Coronary artery (tissue), 2 donors: ENCODE data around the gene KIF23.

ENCODE experiments used
- DNase-seq: peaks from one replicate; pipeline ENCODE4 v3.0.0-alpha.2; 2017; ENCODE audit warnings: low spot score
- H3K27ac ChIP-seq, 2 donors: fragments of 200-600 bp; sonication (generic); one replicate each; pipeline ENCODE4 v1.5.1; 2016 to 2019
- H3K4me3 ChIP-seq: fragments of 200-600 bp; sonication (generic); 2 replicates; pipeline ENCODE4 v1.5.1; 2016; ENCODE audit warnings: mild to moderate bottlenecking, moderate library complexity
- CTCF ChIP-seq: fragments of 200-600 bp; sonication (generic); IDR thresholded peaks from one replicate; pipeline ENCODE4 v1.5.1; 2019; ENCODE audit warnings: antibody characterized with exemption

The KIF23 gene

DNA sequence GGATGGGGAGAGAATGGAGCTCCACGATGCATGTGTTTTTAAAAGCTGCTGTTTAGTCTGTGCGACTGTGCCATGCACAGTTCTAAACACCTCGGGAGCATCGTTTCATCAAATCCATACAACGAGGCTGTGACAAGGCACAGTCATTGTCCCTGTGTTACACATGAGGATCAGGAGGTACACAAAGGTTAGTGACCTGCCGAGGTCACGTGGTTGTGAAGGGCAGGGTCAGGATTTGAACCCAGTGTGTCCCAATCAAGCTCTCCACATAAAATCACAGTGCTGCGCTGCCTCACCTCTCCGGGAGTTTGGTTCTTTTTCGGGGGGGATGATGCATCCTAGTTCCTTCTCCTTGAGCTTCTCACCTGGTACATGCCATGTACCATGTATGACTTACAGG lies 18.7 kb upstream of the KIF23 start:
- no peak for TF ChIP-seq CTCF
- DNase-seq: no peak
- Histone ChIP-seq H3K4me3 (no peak overlapping the region), H3K27ac (no peak overlapping the region)

- Histone ChIP-seq H3K4me3 (no peak overlapping the region), H3K27ac (no peak overlapping the region)
- no peak for DNase-seq
- TF ChIP-seq CTCF: no peak
Measured at GRCh38 chr15:69395991-69396390, 18.2 kb upstream of the KIF23 start.

GRCh38 chr15:69398491-69398891 lies 15.7 kb upstream of the KIF23 start:
- DNase-seq: peak; percentile 61
- no peak for TF ChIP-seq CTCF
- no peak overlapping the region for H3K27ac ChIP-seq
- no peak overlapping the region for H3K4me3 ChIP-seq

DNA sequence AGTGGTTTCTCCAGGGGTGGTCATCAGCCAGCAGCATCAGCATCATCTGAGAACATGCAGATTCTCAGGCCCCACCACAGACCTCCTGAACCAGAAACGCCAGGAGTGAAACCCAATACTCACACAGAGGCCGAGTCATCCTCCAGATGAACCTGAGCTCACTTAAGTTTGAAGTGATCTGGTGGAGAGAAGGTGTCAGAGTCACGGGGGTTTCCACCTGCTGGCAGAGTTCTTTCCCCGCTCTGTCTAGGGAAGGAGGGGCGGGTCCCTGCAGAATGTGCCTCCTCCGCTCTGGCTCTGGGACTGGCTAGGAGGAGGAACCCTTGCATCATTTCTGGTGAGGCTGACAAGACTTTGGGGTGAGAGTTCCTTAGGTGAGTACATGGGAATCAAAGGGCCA lies 13.3 kb upstream of the KIF23 start:
- H3K4me3 ChIP-seq: no peak overlapping the region
- peak; percentile 36 for DNase-seq
- H3K27ac ChIP-seq: no peak overlapping the region
- TF ChIP-seq CTCF: no peak

DNA sequence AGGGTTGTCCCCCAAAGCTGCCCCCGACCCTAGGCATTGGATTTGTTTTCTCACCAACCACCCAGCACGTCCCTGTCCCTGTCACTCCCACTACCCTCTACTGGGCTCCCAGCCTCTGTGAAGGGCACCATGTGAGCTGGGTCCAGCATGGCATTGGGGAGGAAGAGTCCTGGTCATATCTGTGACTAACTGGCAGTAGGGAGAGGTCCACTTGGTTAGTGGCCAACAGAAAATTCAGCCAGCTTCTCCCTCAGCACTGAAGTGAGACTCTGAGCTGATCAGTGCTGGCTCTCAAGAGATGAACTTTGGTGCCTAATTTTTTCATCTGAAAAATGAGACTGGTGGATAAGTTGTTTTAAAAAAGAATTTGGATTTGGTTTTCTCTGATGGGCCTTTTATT lies 11.3 kb upstream of the KIF23 start:
- no peak for TF ChIP-seq CTCF
- DNase-seq: peak; percentile 16

DNA sequence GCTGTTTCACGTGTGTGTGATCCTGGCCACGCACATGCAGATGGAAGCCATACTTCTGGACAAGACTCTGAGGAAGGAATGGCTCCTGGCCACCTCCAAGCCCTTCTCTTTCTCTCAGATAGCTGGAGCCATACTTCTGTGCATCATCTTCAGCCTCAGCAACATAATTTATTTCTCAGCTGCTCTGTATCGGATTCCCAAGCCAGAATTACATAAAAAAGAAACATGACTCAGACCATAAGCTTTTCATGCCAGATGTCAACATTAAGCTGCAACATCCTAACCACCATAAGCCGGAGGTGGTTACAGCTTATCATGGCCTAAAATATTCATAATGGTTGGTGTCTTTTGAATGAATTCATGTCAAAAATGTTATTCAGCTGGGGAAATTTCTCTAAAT lies 10.6 kb upstream of the KIF23 start:
- Histone ChIP-seq H3K4me3 (no peak overlapping the region), H3K27ac (no peak overlapping the region)
- DNase-seq: no peak
- TF ChIP-seq CTCF: no peak

More for the DNA sequence above, 11.3 kb upstream of the KIF23 start:
- Histone ChIP-seq H3K4me3 (no peak overlapping the region), H3K27ac (no peak overlapping the region)

DNA sequence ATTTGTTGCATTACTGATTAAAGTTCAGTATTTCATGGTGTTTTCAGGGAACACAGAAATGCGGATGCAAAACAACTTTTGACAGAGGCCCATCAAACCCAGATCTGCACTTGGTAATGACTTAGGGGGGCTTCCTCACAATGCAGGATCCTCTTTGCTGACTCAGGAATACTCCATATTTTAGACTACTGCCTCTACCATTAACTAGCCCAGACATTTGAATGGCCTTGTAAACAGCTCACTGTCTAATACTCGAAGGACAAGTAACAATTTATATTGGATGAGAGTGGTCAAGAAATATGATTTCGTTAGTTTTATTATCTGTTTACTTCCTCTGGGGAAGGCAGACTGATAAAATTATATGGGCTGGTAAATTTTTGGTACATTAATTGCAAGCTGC lies 9.0 kb upstream of the KIF23 start:
- Histone ChIP-seq H3K27ac (no peak overlapping the region), H3K4me3 (no peak overlapping the region)
- no peak for DNase-seq
- TF ChIP-seq CTCF: no peak
